Upper lobe of left lung (tissue), 6 donors: ENCODE results near the gene LCE3E. TPM values are rescaled to one million over a fixed set of nuclear protein-coding genes. Genes with fewer than 3 reads are reported as not detected.
"Not testable (repeated sequence)": the region's sequence is repeated elsewhere in the genome, so short reads cannot be mapped to it uniquely, and the experiment has no call there.

ENCODE experiments used
- ATAC-seq, 2 donors: fragments of 200-7000 bp; cut with Tn5 transposase; one replicate each; pipeline ENCODE4 v1.9.1; 2022; ENCODE audit warnings: mild to moderate bottlenecking in 2 of 2, moderate library complexity in 2 of 2; ENCODE audit not compliant: low FRiP score in 2 of 2
- DNase-seq, 2 donors: peaks; one replicate each; pipeline ENCODE4 v3.0.0-alpha.2; 2019 to 2020
- H3K27ac ChIP-seq, 4 donors: fragments of 200-600 bp; sonication (generic); one replicate each; pipeline ENCODE4 v1.5.1; 2016 to 2019
- H3K27me3 ChIP-seq, 4 donors: fragments of 200-600 bp; sonication (generic); one replicate each; pipeline ENCODE4 v1.5.1; 2017 to 2019
- H3K36me3 ChIP-seq, 4 donors: fragments of 200-600 bp; sonication (generic); one replicate each; pipeline ENCODE4 v1.5.1; 2016 to 2019
- H3K4me1 ChIP-seq, 4 donors: fragments of 200-600 bp; sonication (generic); one replicate each; pipeline ENCODE4 v1.5.1; 2018 to 2019
- H3K4me3 ChIP-seq, 4 donors: fragments of 200-600 bp; sonication (generic); one replicate each; pipeline ENCODE4 v1.5.1; 2017 to 2019; ENCODE audit warnings: mild to moderate bottlenecking in 2 of 4, moderate library complexity in 1 of 4
- H3K9me3 ChIP-seq, 4 donors: fragments of 200-600 bp; sonication (generic); one replicate each; pipeline ENCODE4 v1.5.1; 2018 to 2019
- CTCF ChIP-seq, 6 experiments: fragments of 450-650 bp in 4 of 6; fragments of 200-600 bp in 2 of 6; sonication (generic) in 2 of 6; IDR thresholded peaks; one replicate each; pipeline ENCODE4 v1.5.1; 2016 to 2019; ENCODE audit warnings: antibody characterized with exemption in 6 of 6
- EP300 ChIP-seq, 4 donors: sonication (generic); formaldehyde crosslinking; IDR thresholded peaks; one replicate each; pipeline ENCODE4 v1.5.1; 2017; ENCODE audit warnings: antibody characterized with exemption in 4 of 4, control low read depth in 2 of 4
- POLR2A ChIP-seq, 4 donors: fragments of 450-650 bp; IDR thresholded peaks; one replicate each; pipeline ENCODE4 v1.5.1; 2016 to 2017; ENCODE audit warnings: antibody characterized with exemption in 4 of 4, mild to moderate bottlenecking in 2 of 4
- POLR2AphosphoS5 ChIP-seq, 2 donors: sonication (generic); formaldehyde crosslinking; IDR thresholded peaks; one replicate each; pipeline ENCODE4 v1.5.1; 2017; ENCODE audit warnings: antibody characterized with exemption in 2 of 2
- WGBS, 2 donors: methylation state at CpG; one replicate each; pipeline ENCODE4 v1.1.5; 2017 to 2018; 5-methylcytosine and 5-hydroxymethylcytosine counted together
- total RNA-seq, 6 donors: library from RNA; depleted of rRNA in 4 of 6; stranded (reverse); fragments of >200 nt in 4 of 6; gene quantifications; one replicate each; pipeline versions ENCODE4 v1.1.0 to v1.2.1, GENCODE V29; 2016 to 2021
- donor health status: DM: no; HTN: no; CAD: no; lungs with moderate emphysema.
- donor health status: DM: no; HTN: yes; CAD: no; lungs with severe emphysema.

LCE3E gene
- total RNA-seq, 6 donors from 2014 or later: not detected

DNA sequence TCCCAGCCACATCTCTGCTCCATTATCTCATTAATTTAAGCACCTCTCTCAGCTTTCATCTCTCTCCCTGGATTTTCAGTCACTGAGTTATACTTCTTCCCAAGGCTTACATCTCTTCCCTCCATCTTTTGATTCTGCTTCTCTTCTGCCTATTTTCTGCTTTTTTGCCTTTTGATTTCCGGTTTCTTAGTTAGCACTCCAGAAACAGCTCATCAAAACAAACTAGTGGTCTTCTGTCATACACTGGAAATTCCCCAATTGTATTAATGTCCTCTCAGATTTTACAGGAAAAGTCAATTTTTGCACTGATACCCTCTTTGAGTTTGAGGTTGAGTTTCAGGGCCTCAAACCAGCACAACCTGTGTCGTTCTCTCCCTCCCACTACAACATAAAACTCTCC, 1.5 kb downstream of the LCE3E start:
- H3K4me1 ChIP-seq: no peaks in the 10 kb centered on the region
- peaks cover 0 to 8% (median 5%) of the 10 kb centered on the region in 4 donors for H3K9me3 ChIP-seq
- ATAC-seq: no peak
- TF ChIP-seq POLR2AphosphoS5 (IDR thresholded peaks at IDR 0.05) (no peak), EP300 (IDR thresholded peaks at IDR 0.05) (no peak), POLR2A (IDR thresholded peaks at IDR 0.05) (no peak), CTCF (IDR thresholded peaks at IDR 0.05) (no peak)
- no peaks in the 10 kb centered on the region for H3K27me3 ChIP-seq
- no peaks in the 10 kb centered on the region for H3K36me3 ChIP-seq
- no peak overlapping the region for H3K27ac ChIP-seq
- 78 to 81% methylated on average over 2 of the region's 2 CpGs for WGBS, 2 donors
- no peak for DNase-seq
- H3K4me3 ChIP-seq: no peak overlapping the region

DNA sequence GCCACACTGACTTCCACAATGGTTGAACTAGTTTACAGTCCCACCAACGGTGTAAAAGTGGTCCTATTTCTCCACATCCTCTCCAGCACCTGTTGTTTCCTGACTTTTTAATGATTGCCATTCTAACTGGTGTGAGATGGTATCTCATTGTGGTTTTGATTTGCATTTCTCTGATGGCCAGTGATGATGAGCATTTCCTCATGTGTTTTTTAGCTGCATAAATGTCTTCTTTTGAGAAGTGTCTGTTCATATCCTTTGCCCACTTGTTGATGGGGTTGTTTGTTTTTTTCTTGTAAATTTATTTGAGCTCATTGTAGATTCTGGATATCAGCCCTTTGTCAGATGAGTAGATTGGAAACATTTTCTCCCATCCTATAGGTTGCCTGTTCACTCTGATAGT, 18.2 kb downstream of the LCE3E start:
- no CpG with 5 or more reads among the region's 1 CpG for WGBS, 2 donors
- DNase-seq, H3K9me3 ChIP-seq, H3K36me3 ChIP-seq, H3K4me3 ChIP-seq, H3K4me1 ChIP-seq, H3K27me3 ChIP-seq, ATAC-seq, H3K27ac ChIP-seq: not testable (repeated sequence)

GRCh38 chr1:152546704-152547103, 19.9 kb downstream of the LCE3E start:
- Histone ChIP-seq H3K27ac (no peak overlapping the region), H3K27me3 (no peaks in the 10 kb centered on the region), H3K36me3 (no peaks in the 10 kb centered on the region), H3K9me3 (no peaks in the 10 kb centered on the region), H3K4me3 (no peak overlapping the region), H3K4me1 (no peaks in the 10 kb centered on the region)
- TF ChIP-seq POLR2AphosphoS5 (IDR thresholded peaks at IDR 0.05): no peak
- no peak for TF ChIP-seq CTCF (IDR thresholded peaks at IDR 0.05)
- TF ChIP-seq POLR2A (IDR thresholded peaks at IDR 0.05): no peak
- TF ChIP-seq EP300 (IDR thresholded peaks at IDR 0.05): no peak
- ATAC-seq (no peak), DNase-seq (no peak)
- WGBS, 2 donors: 43% methylated on average over 1 of the region's 1 CpG; no CpG with 5 or more reads in 1 of the 2 donors

DNA sequence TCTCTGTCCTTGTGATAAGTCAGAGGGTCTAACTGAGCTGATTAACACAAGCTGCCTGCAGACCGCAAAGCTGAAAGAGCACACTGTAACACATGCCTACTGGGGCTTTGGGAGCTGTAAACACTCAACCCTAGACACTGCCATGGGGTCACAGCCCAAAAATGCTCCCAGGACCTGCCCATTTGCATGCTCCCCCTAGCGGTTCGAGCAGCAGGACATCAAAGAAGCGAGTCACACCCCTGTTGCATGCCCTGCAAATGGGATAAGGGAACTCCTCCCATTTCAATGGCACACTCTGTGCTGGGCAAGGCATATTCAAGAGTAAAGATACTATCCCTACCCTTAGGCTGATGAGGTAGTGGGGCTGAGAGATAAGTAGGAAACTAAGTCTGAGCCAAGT, 22.8 kb downstream of the LCE3E start:
- ATAC-seq (no peak), DNase-seq (no peak)
- Histone ChIP-seq H3K36me3 (no peaks in the 10 kb centered on the region), H3K27ac (no peak overlapping the region), H3K4me1 (no peaks in the 10 kb centered on the region), H3K27me3 (no peaks in the 10 kb centered on the region), H3K9me3 (no peaks in the 10 kb centered on the region), H3K4me3 (no peak overlapping the region)
- 44 to 86% methylated on average over 1 to 4 of the region's 4 CpGs for WGBS, 2 donors
- TF ChIP-seq CTCF (IDR thresholded peaks at IDR 0.05) (no peak), EP300 (IDR thresholded peaks at IDR 0.05) (no peak), POLR2A (IDR thresholded peaks at IDR 0.05) (no peak), POLR2AphosphoS5 (IDR thresholded peaks at IDR 0.05) (no peak)

DNA sequence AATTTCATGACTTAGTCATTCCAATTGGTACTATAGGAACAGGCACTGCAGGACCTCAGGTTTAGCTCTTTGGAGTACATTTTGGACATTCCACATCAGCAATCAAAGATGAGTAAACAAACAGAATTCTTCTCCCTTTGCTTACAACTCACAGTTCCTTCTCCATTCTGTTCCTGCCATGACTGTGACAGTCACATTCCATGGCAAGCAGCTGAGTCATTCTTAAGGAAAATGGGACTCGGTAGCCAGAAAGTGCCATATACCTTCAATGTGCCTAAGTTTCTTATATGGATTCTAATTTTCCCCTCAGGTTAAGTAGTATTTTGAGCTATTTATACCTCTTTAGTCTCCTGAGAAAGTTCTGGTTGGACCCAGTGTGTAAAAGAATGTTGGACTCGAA, 26.7 kb downstream of the LCE3E start:
- no peak for DNase-seq
- WGBS, 2 donors: 60 to 80% methylated on average over 2 of the region's 2 CpGs
- Histone ChIP-seq H3K27me3 (no peaks in the 10 kb centered on the region), H3K9me3 (no peaks in the 10 kb centered on the region), H3K4me1 (no peaks in the 10 kb centered on the region), H3K4me3 (no peak overlapping the region), H3K27ac (no peak overlapping the region), H3K36me3 (no peaks in the 10 kb centered on the region)
- no peak for ATAC-seq
- TF ChIP-seq EP300 (IDR thresholded peaks at IDR 0.05) (no peak), POLR2A (IDR thresholded peaks at IDR 0.05) (no peak), POLR2AphosphoS5 (IDR thresholded peaks at IDR 0.05) (no peak), CTCF (IDR thresholded peaks at IDR 0.05) (no peak)
